PFSK-1 (cell line): ENCODE measurements around the gene LAMC3.

Source experiments
- FOXP2 ChIP-seq: optimal IDR thresholded peaks from 2 replicates; pipeline ENCODE3; 2011; ENCODE audit warnings: borderline replicate concordance, control low read depth, inconsistent platforms; ENCODE audit not compliant: insufficient read depth; ENCODE audit errors: extremely low read length, extremely low read depth
- POLR2AphosphoS5 ChIP-seq: IDR thresholded peaks from 2 replicates; pipeline ENCODE4 v1.6.1; 2012; ENCODE audit warnings: low read depth, mild to moderate bottlenecking, control low read depth, low read length, moderate library complexity
- REST ChIP-seq, 2 experiments: IDR thresholded peaks; 2 replicates each; pipeline versions ENCODE4 v1.6.1 to v1.8.0; 2011 to 2012; ENCODE audit warnings: low read depth in 2 of 2, low read length in 2 of 2, control low read depth in 1 of 2, inconsistent platforms in 1 of 2, mild to moderate bottlenecking in 1 of 2, moderate library complexity in 1 of 2; ENCODE audit not compliant: insufficient read depth in 1 of 2
- SIN3A ChIP-seq: IDR thresholded peaks from 2 replicates; pipeline ENCODE4 v1.6.1; 2012; ENCODE audit warnings: mild to moderate bottlenecking, low read length, moderate library complexity, borderline replicate concordance; ENCODE audit not compliant: insufficient read depth
- TAF1 ChIP-seq: IDR thresholded peaks from 2 replicates; pipeline ENCODE4 v1.6.1; 2012; ENCODE audit warnings: low read length, control low read depth, borderline replicate concordance; ENCODE audit not compliant: insufficient read depth

Gene LAMC3

GRCh38 chr9:130996676-130997394, 12.1 kb upstream of the LAMC3 start:
- no peak for TF ChIP-seq FOXP2
- TF ChIP-seq TAF1 = no peak
- TF ChIP-seq POLR2AphosphoS5 = no peak
- no peak for TF ChIP-seq SIN3A
- no peak for TF ChIP-seq REST (IDR thresholded peaks at IDR 0.05; ENCODE audit: insufficient read depth in 1 of 2, low read depth in 2 of 2, low read length in 2 of 2)

GRCh38 chr9:130997395-130997684, 11.6 kb upstream of the LAMC3 start:
- TF ChIP-seq TAF1 (no peak), FOXP2 (no peak), REST (IDR thresholded peaks at IDR 0.05; ENCODE audit: insufficient read depth in 1 of 2, low read depth in 2 of 2, low read length in 2 of 2) (no peak), SIN3A (no peak), POLR2AphosphoS5 (no peak)

- TF ChIP-seq REST (IDR thresholded peaks at IDR 0.05; ENCODE audit: insufficient read depth in 1 of 2, low read depth in 2 of 2, low read length in 2 of 2) (0 out of 4 replicates have a peak, but pooled peaks of 1 of the 2 experiments have one; percentile 34), POLR2AphosphoS5 (no peak)
Observed at GRCh38 chr9:130997925-130998596, 10.9 kb upstream of the LAMC3 start.

- TF ChIP-seq REST (IDR thresholded peaks at IDR 0.05; ENCODE audit: insufficient read depth in 1 of 2, low read depth in 2 of 2, low read length in 2 of 2) (no peak), FOXP2 (no peak), POLR2AphosphoS5 (no peak)
Observed at GRCh38 chr9:130998597-130999244, 10.3 kb upstream of the LAMC3 start.
